Upper lobe of right lung (tissue), 1 donor: ENCODE results near the gene RFNG. TPM values are rescaled to one million over a fixed set of nuclear protein-coding genes. Genes with fewer than 3 reads are reported as not detected.

Experiments
- ATAC-seq: fragments of 200-7000 bp; cut with Tn5 transposase; one replicate; pipeline ENCODE4 v1.9.1; 2020; ENCODE audit warnings: mild to moderate bottlenecking, moderate library complexity
- DNase-seq: peaks from one replicate; pipeline ENCODE4 v3.0.0-alpha.2; 2020
- H3K27ac ChIP-seq: fragments of 200-600 bp; one replicate; pipeline ENCODE4 v1.8.0; 2022
- H3K27me3 ChIP-seq: fragments of 200-600 bp; one replicate; pipeline ENCODE4 v1.8.0; 2022; ENCODE audit warnings: mild to moderate bottlenecking
- H3K36me3 ChIP-seq: fragments of 200-600 bp; one replicate; pipeline ENCODE4 v1.8.0; 2022
- H3K4me1 ChIP-seq: fragments of 200-600 bp; one replicate; pipeline ENCODE4 v1.8.0; 2022
- H3K4me3 ChIP-seq: fragments of 200-600 bp; one replicate; pipeline ENCODE4 v1.8.0; 2022; ENCODE audit warnings: mild to moderate bottlenecking
- H3K9me3 ChIP-seq: fragments of 200-600 bp; one replicate; pipeline ENCODE4 v1.8.0; 2022
- CTCF ChIP-seq: fragments of 200-600 bp; IDR thresholded peaks from one replicate; pipeline ENCODE4 v1.8.0; 2022; ENCODE audit warnings: antibody characterized with exemption
- intact Hi-C: fragments of 100-400 bp; cut with DNase I; formaldehyde crosslinking; loops from one replicate; pipeline ENCODE4 v1.11.0; 2022
- long read RNA-seq: library from polyadenylated mRNA; unstranded; transcript quantifications from one replicate; pipeline ENCODE4 v2.0.0, GENCODE V29; 2021
- total RNA-seq: library from RNA; stranded (reverse); fragmentation: NEBNext Ultra II Directional; extraction: Animal tissue kit (Norgen Biotek cat#: 25700); gene quantifications from one replicate; pipeline ENCODE4 v1.2.1, GENCODE V29; 2021
- donor health status: DM: no; HTN: yes; CAD: no; lungs with severe emphysema.

RFNG gene, protein sequence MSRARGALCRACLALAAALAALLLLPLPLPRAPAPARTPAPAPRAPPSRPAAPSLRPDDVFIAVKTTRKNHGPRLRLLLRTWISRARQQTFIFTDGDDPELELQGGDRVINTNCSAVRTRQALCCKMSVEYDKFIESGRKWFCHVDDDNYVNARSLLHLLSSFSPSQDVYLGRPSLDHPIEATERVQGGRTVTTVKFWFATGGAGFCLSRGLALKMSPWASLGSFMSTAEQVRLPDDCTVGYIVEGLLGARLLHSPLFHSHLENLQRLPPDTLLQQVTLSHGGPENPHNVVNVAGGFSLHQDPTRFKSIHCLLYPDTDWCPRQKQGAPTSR
- 38.5 TPM for total RNA-seq
- long read RNA-seq, transcript RFNG-201 (8 exons, 1,828 nt), result major isoform, 28 of 93 reads
- long read RNA-seq, partial matches to known transcripts, result 19 of 93 reads
- long read RNA-seq, other reads (novel, unspliced or antisense), result 40 of 93 reads

- Histone ChIP-seq H3K4me1 (peaks cover 20% of the 10 kb centered on the region), H3K27ac (peak within 1 kb of the TSS; percentile 61), H3K4me3 (peak within 1 kb of the TSS; percentile 83), H3K36me3 (peaks cover 39% of the 10 kb centered on the region), H3K27me3 (no peaks in the 10 kb centered on the region), H3K9me3 (no peaks in the 10 kb centered on the region)
- DNase-seq (peak; percentile 92), ATAC-seq (peak; percentile 78)
- intact Hi-C loops, result no loop called here
- no peak for TF ChIP-seq CTCF
These were observed at the start of gene RFNG, which contains the start of gene GPS1 for GRCh38 chr17:82051776-82052637. TSS of gene RFNG (minus strand) at chr17:82051811. CDS start at chr17:82051766, 45 bp downstream. TSS of gene GPS1 (plus strand) at chr17:82051898. CDS start at chr17:82051932, 34 bp downstream.

- peaks cover 41% of the 10 kb centered on the region for H3K4me1 ChIP-seq
- ATAC-seq, result no peak
- H3K27me3 ChIP-seq, result no peaks in the 10 kb centered on the region
- H3K9me3 ChIP-seq, result no peaks in the 10 kb centered on the region
- H3K27ac ChIP-seq, result no peak overlapping the region
- no peaks in the 10 kb centered on the region for H3K36me3 ChIP-seq
- intact Hi-C loops, result no loop called here
- no peak overlapping the region for H3K4me3 ChIP-seq
- TF ChIP-seq CTCF, result no peak
- no peak for DNase-seq
These were observed 49.7 kb upstream of the RFNG start for GRCh38 chr17:82101301-82101715.

GRCh38 chr17:82100502-82101298 lies 49.1 kb upstream of the RFNG start:
- H3K9me3 ChIP-seq, result no peaks in the 10 kb centered on the region
- H3K27ac ChIP-seq, result no peak overlapping the region
- peaks cover 5% of the 10 kb centered on the region for H3K36me3 ChIP-seq
- TF ChIP-seq CTCF, result no peak
- intact Hi-C loops, result no loop called here
- H3K4me3 ChIP-seq, result no peak overlapping the region
- no peak for DNase-seq
- peaks cover 36% of the 10 kb centered on the region for H3K4me1 ChIP-seq
- no peak for ATAC-seq
- H3K27me3 ChIP-seq, result no peaks in the 10 kb centered on the region

DNA sequence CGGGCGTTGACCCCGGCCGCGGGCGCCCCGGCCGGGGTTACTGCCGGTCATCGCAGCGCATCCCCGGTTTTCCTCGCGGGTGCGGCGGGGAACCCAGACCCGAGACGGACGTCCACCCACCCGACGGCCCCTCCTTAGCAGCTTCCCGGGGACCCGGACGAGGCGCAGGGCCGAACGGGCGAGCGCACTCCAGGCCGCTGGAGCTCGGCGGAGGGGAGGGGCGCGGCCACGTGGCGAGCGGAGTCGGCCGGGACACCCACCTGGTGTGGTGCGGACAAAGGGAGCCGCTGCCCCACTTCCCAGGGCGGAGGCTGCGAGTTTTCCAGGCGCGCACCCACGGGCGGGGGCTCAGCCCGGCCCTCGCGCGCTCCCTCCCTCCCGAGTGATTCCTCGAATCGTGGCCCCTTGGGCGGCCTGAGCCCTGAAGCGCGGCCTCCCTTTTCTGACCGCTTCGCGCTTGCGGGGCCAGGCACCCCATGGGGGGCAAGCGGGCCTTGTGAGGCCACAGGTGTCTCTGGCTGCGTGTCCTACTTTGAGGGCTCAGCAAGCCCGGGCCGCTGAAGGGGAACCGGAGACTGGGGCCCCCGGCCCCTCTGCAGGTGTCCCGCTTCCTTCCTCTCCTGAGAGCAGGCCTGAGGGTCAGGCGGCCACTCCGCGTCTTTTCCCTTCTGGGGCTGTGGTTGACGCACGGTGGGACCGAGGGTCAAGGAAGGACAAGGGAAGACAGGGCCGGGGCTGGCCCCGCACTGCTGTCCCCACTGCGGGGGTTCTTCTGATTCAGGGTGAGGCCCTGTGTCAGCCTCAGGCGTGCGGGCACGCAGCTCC lies 47.5 kb upstream of the RFNG start:
- TF ChIP-seq CTCF, result no peak
- H3K27me3 ChIP-seq, result no peaks in the 10 kb centered on the region
- intact Hi-C loops, result no loop called here
- no peak for DNase-seq
- H3K27ac ChIP-seq, result peak overlapping the region; percentile 90
- H3K4me1 ChIP-seq, result peaks cover 29% of the 10 kb centered on the region
- H3K9me3 ChIP-seq, result no peaks in the 10 kb centered on the region
- H3K4me3 ChIP-seq, result peak overlapping the region; percentile 78
- peak; percentile 4 for ATAC-seq
- peaks cover 19% of the 10 kb centered on the region for H3K36me3 ChIP-seq
